ENCODE data around the gene FN3KRP.
"Not testable (repeated sequence)": the region's sequence is repeated elsewhere in the genome, so short reads cannot be mapped to it uniquely, and the experiment has no call there.

DNA sequence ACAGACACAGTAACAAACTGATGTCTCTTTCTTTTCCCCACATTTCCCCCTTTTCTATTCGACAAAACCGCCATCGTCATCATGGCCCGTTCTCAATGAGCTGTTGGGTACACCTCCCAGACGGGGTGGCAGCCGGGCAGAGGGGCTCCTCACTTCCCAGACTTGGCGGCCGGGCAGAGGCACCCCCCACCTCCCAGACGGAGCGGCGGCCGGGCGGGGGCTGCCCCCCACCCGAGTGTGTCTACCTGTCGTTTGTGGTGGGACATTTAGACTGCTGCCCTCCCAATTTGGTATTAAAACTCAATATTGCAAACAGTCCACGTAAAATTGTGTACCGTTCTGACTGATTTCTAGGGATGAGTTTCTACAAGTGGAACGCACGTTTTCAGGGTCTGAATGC, 58.0 kb downstream of the FN3KRP start:
- TF ChIP-seq, protein P1, sequence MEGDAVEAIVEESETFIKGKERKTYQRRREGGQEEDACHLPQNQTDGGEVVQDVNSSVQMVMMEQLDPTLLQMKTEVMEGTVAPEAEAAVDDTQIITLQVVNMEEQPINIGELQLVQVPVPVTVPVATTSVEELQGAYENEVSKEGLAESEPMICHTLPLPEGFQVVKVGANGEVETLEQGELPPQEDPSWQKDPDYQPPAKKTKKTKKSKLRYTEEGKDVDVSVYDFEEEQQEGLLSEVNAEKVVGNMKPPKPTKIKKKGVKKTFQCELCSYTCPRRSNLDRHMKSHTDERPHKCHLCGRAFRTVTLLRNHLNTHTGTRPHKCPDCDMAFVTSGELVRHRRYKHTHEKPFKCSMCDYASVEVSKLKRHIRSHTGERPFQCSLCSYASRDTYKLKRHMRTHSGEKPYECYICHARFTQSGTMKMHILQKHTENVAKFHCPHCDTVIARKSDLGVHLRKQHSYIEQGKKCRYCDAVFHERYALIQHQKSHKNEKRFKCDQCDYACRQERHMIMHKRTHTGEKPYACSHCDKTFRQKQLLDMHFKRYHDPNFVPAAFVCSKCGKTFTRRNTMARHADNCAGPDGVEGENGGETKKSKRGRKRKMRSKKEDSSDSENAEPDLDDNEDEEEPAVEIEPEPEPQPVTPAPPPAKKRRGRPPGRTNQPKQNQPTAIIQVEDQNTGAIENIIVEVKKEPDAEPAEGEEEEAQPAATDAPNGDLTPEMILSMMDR (IDR thresholded peaks at IDR 0.05; ENCODE audit: low read depth, low read length, missing input control) = not testable (repeated sequence)
- not testable (repeated sequence) for TF ChIP-seq EGR1 (IDR thresholded peaks at IDR 0.05; ENCODE audit: low read depth in 2 of 2); YY1 (IDR thresholded peaks at IDR 0.05); TAF1 (conservative IDR thresholded peaks at IDR 0.05); HNF4A (conservative IDR thresholded peaks at IDR 0.05); HNF4G (IDR thresholded peaks at IDR 0.05); GABPA (IDR thresholded peaks at IDR 0.05 in 1 of 2, conservative IDR thresholded peaks at IDR 0.05 in 1 of 2); SP1 (IDR thresholded peaks at IDR 0.05); RAD21 (IDR thresholded peaks at IDR 0.05); FOXA1 (IDR thresholded peaks at IDR 0.05); RXRA (IDR thresholded peaks at IDR 0.05)
- TF ChIP-seq, protein P2, sequence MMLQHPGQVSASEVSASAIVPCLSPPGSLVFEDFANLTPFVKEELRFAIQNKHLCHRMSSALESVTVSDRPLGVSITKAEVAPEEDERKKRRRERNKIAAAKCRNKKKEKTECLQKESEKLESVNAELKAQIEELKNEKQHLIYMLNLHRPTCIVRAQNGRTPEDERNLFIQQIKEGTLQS (IDR thresholded peaks at IDR 0.05) = not testable (repeated sequence)
- TF ChIP-seq, protein P3, sequence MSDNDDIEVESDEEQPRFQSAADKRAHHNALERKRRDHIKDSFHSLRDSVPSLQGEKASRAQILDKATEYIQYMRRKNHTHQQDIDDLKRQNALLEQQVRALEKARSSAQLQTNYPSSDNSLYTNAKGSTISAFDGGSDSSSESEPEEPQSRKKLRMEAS (IDR thresholded peaks at IDR 0.05) = not testable (repeated sequence)
- TF ChIP-seq, protein P4, sequence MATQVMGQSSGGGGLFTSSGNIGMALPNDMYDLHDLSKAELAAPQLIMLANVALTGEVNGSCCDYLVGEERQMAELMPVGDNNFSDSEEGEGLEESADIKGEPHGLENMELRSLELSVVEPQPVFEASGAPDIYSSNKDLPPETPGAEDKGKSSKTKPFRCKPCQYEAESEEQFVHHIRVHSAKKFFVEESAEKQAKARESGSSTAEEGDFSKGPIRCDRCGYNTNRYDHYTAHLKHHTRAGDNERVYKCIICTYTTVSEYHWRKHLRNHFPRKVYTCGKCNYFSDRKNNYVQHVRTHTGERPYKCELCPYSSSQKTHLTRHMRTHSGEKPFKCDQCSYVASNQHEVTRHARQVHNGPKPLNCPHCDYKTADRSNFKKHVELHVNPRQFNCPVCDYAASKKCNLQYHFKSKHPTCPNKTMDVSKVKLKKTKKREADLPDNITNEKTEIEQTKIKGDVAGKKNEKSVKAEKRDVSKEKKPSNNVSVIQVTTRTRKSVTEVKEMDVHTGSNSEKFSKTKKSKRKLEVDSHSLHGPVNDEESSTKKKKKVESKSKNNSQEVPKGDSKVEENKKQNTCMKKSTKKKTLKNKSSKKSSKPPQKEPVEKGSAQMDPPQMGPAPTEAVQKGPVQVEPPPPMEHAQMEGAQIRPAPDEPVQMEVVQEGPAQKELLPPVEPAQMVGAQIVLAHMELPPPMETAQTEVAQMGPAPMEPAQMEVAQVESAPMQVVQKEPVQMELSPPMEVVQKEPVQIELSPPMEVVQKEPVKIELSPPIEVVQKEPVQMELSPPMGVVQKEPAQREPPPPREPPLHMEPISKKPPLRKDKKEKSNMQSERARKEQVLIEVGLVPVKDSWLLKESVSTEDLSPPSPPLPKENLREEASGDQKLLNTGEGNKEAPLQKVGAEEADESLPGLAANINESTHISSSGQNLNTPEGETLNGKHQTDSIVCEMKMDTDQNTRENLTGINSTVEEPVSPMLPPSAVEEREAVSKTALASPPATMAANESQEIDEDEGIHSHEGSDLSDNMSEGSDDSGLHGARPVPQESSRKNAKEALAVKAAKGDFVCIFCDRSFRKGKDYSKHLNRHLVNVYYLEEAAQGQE (IDR thresholded peaks at IDR 0.05) = not testable (repeated sequence)

Measured in liver (tissue), 3 donors.